GM19372 (cell line): Measurements from ENCODE around the gene FBXO2.

Experiments
- ATAC-seq: cut with Tn5 transposase; IDR thresholded peaks from one replicate; pipeline ENCODE4 v1.9.1; 2021; ENCODE audit warnings: mild to moderate bottlenecking, low read depth, moderate library complexity; ENCODE audit not compliant: unreplicated experiment

Gene FBXO2, protein sequence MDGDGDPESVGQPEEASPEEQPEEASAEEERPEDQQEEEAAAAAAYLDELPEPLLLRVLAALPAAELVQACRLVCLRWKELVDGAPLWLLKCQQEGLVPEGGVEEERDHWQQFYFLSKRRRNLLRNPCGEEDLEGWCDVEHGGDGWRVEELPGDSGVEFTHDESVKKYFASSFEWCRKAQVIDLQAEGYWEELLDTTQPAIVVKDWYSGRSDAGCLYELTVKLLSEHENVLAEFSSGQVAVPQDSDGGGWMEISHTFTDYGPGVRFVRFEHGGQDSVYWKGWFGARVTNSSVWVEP

DNA sequence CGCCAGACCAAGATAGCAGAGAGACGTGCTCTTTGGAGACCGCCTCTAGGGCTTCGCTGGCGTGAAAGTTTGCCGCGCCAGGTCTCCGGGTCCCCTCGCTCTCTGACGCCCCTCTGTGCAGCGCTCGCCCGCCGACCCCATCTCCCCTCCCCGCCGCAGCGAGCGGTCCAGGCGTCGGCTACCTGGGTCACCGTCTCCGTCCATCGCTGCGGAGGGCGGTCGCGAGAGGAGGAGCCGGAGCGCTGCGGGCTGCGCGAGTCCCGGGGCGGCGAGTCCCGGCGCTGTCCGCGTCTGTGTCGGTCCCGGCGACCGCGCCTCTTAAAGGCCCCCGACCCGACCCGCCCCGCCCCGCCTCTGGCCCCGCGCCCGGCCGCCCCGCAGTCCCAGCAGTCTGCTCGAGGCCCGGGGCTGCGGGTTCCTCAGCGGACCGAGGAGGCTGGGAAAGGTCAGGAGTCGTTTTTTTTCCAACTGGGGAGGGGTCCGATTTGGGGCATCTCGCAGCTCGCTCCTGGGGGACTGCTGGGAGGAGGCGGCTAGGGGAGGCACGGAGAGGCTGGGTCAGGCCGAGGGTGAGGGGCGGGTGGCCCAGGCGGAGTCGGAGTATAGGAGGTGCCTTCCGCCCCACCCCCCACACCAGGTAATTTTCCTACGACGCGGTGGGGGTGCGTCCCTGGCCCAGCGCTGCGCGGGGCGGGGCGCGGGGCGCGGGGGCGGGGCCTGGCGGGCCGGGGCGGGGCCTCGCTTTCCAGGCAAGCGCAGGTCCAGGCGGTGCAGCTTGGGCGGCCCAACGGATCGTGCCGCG lies at the start of gene FBXO2, which contains the start of gene FBXO44:
Gene FBXO2, minus strand, starts transcription at position 293 of the 802 bp plus-strand sequence. Its CDS starts 89 bp downstream, at position 204.
Gene FBXO44, plus strand, starts transcription at position 741 of the 802 bp plus-strand sequence. CDS start 959 bp downstream, outside the sequence.
- peak; percentile 49 for ATAC-seq

DNA sequence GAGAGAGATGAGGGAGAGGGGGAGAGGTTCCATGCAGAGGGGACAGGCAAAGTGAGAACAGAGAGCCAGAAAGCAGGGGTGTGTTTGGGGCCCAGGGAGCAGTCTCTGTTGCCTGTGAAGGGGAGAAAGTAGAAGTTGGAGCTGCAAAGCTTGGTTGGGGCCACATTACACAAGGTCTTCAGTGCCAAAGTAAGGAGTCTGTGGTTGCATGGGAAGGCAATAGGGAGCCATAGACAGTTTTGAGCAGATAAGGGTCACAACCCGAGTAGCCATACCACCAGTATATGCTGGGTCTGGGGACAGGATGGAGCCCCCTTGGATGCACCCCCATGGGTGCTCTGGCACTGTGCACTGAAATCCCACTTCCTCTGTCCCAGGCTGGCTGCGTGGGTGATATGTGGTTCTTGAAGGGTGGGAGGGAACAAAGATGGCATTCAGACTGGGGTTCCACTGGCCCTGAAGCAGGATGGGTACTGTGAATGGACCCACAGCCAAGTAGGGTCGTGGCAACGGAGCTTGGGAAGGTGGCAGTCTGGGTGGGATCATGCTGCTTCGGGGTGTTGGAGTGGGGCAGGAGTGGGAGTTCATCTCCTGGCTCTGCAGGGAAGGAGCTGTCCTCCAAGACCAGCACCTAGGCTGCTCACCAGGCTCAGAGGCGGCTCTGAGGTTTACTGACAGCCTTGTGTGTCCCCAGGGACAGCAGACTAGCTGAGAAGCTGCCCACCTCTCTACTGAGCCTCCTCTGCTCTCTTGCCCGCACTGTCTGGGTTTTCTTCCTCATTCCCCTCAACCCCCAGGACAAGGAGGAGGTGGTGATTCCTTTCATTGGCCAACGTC lies 49.3 kb upstream of the FBXO2 start:
- ATAC-seq, result no peak

GRCh38 chr1:11701981-11702803 lies 48.0 kb upstream of the FBXO2 start:
- ATAC-seq, result no peak

- no peak for ATAC-seq
These were observed 47.3 kb upstream of the FBXO2 start for GRCh38 chr1:11701551-11701961.

GRCh38 chr1:11700601-11701467 lies 46.6 kb upstream of the FBXO2 start:
- ATAC-seq, result no peak

DNA sequence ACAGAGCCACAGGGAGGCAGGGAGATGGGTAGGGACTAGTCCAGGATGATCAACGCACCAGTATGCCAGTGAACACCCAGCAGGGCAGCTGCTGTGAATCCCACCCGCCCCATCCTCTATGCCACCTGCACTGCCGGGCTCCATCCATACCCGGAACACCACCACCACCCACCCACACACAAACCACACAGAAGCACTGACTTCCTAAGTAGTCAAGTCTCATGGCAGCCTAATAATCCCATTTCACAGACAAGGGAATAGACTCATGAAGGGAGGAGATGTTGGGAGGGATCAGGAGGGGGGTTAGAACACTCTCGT lies 43.6 kb upstream of the FBXO2 start:
- no peak for ATAC-seq

- no peak for ATAC-seq
These were observed 43.1 kb upstream of the FBXO2 start for GRCh38 chr1:11697188-11697892.

- no peak for ATAC-seq
These were observed 41.6 kb upstream of the FBXO2 start for GRCh38 chr1:11695861-11696260.

DNA sequence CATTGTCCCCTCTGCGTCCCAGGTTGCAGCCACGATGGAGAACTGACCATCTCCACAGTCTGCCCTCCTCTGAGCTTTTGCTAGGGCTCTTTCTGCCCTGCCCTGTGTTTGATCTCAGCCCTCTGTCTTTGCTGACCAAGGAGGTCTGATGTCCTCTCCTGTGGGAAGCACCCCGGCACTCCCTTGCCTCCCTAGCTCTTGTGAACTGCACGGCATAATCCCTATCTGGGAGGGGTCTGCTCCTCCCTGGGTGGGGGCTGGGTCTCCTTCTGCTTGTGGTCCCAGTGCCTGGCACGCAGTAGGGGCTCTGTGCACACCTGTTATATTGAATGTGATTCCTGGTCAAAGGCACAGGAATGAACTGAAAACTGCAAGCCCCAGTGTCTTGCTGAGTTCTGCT lies 39.7 kb upstream of the FBXO2 start:
- no peak for ATAC-seq

GRCh38 chr1:11693024-11693590 lies 38.9 kb upstream of the FBXO2 start:
- no peak for ATAC-seq

- ATAC-seq, result no peak
These were observed 37.9 kb upstream of the FBXO2 start for GRCh38 chr1:11691928-11692711.

GRCh38 chr1:11691302-11691914 lies 37.2 kb upstream of the FBXO2 start, which contains the start of gene DRAXIN:
Gene DRAXIN (plus strand): TSS chr1:11691710. CDS start chr1:11706259, 14,549 bp downstream.
- no peak for ATAC-seq

- ATAC-seq, result no peak
These were observed 36.4 kb upstream of the FBXO2 start for GRCh38 chr1:11690397-11691301.

DNA sequence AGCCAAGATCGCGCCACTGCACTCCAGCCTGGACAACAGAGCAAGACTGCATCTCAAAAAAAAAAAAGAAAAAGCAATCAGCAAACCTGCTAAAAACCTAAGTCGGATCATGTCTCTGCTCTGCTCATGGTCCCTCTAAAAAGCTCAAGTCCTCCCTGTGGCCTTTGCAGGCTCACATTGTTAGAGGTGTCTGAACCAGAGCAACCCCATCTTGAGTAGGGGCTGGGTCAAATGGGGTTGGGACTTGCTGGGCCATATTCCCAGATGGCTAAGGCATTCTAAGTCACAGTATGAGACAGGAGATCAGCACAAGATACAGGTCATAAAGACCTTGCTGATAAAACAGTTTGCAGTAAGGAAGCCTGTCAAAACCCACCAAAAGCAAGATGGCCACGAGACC lies 34.3 kb upstream of the FBXO2 start:
- no peak for ATAC-seq

- no peak for ATAC-seq
These were observed 31.1 kb upstream of the FBXO2 start for GRCh38 chr1:11685210-11685752.

DNA sequence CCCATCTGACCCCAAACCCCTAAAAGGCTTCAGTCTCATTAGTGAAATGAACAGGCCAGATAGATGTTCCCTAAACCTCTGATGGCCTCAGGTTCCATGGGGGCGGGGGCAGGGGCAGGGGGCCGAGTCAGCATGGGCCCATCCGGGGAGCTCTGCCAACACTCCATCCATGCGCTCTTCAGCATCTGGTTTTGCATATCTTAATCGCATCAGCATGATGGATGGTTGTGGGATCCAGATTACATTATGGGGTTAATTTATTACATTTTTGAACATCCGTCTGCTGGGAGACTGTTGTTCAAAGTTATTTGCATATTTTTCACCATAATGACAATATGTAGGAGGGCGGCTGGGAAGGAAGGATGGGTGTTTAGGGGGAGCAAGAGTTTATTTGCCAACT lies 29.8 kb upstream of the FBXO2 start:
- no peak for ATAC-seq
